ENCODE results near the gene AK9. TPM values are rescaled to one million over a fixed set of nuclear protein-coding genes. Genes with fewer than 3 reads are reported as not detected.

AK9 gene
- total and polyA plus RNA-seq, 2 of the 8 experiments (the other 6 are each of a cell fraction or from before 2014, with no cell fraction given) = 1.8 to 2.2 TPM

DNA sequence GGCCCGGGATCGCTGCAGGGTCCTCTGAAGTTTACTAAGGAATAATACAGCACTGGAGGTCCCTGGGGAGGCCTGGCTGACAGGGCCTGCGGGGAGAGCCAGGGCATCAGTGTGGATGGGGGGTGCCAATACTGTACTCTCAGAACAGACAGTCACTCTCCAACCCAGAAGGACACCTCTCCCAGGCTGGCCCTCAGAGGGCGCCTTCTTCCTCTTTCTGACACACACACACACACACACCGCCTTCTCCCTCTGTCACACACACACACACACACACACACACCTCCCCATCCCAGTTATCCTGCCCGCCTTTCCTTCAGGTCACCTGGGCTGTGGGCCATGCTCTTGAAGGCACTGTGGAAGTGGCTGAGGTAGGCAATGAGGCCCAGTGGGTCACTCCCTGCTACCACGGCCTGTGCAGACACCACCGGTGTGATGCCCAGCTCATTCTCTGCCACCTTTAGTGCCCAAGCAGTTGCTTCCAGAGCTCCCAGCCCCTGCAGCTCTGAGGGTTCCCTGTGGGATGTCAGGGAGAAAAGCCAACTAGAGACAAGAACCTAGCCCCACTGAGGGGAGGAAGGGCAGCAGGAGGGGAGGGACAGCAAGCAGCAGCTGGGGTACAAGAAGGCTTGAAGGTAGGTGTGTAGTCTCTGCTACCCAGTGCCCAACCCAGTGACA, 243.0 kb downstream of the AK9 start:
- CTCF ChIA-PET (ENCODE audit: partially characterized antibody) = interaction anchor here (0.8 to 2.2 kb wide), 12 partner anchors 9 to 335 kb away, joined by 3 to 11 read pairs (median 3); partner anchors contain the start of gene CD164
- FAIRE-seq = no peak
- no peak for TF ChIP-seq GTF2F1 (IDR thresholded peaks at IDR 0.05; ENCODE audit: borderline replicate concordance, low read depth, low read length)
- no peak for TF ChIP-seq CHD2 (IDR thresholded peaks at IDR 0.05; ENCODE audit: low read length)
- TF ChIP-seq TAF7 (optimal IDR thresholded peaks at IDR 0.05; ENCODE audit: borderline replicate concordance, low read depth, low read length) = no peak
- TF ChIP-seq POLR2A (IDR thresholded peaks at IDR 0.05; ENCODE audit: control extremely low read depth in 1 of 2, low read depth in 2 of 2, low read length in 2 of 2) = 0 out of 3 replicates have a peak, but pooled peaks of 1 of the 2 experiments have one; percentile 7
- no peak for TF ChIP-seq HDAC2 (IDR thresholded peaks at IDR 0.05; ENCODE audit: borderline replicate concordance in 1 of 2, low read depth in 2 of 2, low read length in 2 of 2)
- TF ChIP-seq RNF2 (IDR thresholded peaks at IDR 0.05; ENCODE audit: borderline replicate concordance, low read depth, low read length, missing control alignments, poor library complexity, severe bottlenecking) = no peak
- TF ChIP-seq, protein P1, sequence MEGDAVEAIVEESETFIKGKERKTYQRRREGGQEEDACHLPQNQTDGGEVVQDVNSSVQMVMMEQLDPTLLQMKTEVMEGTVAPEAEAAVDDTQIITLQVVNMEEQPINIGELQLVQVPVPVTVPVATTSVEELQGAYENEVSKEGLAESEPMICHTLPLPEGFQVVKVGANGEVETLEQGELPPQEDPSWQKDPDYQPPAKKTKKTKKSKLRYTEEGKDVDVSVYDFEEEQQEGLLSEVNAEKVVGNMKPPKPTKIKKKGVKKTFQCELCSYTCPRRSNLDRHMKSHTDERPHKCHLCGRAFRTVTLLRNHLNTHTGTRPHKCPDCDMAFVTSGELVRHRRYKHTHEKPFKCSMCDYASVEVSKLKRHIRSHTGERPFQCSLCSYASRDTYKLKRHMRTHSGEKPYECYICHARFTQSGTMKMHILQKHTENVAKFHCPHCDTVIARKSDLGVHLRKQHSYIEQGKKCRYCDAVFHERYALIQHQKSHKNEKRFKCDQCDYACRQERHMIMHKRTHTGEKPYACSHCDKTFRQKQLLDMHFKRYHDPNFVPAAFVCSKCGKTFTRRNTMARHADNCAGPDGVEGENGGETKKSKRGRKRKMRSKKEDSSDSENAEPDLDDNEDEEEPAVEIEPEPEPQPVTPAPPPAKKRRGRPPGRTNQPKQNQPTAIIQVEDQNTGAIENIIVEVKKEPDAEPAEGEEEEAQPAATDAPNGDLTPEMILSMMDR (IDR thresholded peaks at IDR 0.05; ENCODE audit: control extremely low read depth in 1 of 3, insufficient read depth in 1 of 3, low read depth in 1 of 3, low read length in 3 of 3) = peak in 2 of 3 experiments; percentile 5 to 19; a peak in 2 of 4 replicates
- TF ChIP-seq CTBP2 (IDR thresholded peaks at IDR 0.05; ENCODE audit: borderline replicate concordance, insufficient read depth, insufficient read length, low read length) = no peak

More for the DNA sequence above, 243.0 kb downstream of the AK9 start:
- no peak overlapping the region for H3K14ac ChIP-seq (ENCODE audit: insufficient read length)
- H3K9me3 ChIP-seq (ENCODE audit: insufficient read depth in 2 of 2, low read depth in 1 of 2, low read length in 1 of 2) = no peaks in the 10 kb centered on the region
- H3K18ac ChIP-seq (ENCODE audit: extremely low read depth, low read length) = no peak overlapping the region
- POLR2A ChIA-PET (ENCODE audit: partially characterized antibody) = interaction anchor here (0.5 to 1.6 kb wide), 7 partner anchors 8 to 48 kb away, joined by 3 to 10 read pairs (median 3); partner anchors contain the start of gene MICAL1
- no peak overlapping the region for H2BK5ac ChIP-seq (ENCODE audit: low read depth, low read length)
- no peak overlapping the region for H3K27ac ChIP-seq (ENCODE audit: low read depth, low read length)
- H3K4me1 ChIP-seq (replicated peaks in 1 of 4; ENCODE audit: control insufficient read depth in 3 of 4, insufficient read depth in 4 of 4, low read length in 3 of 4) = no peaks in the 10 kb centered on the region; a peak in 1 of 7 replicates
- H4K20me1 ChIP-seq (replicated peaks in 1 of 2; ENCODE audit: control insufficient read depth in 1 of 2, insufficient read depth in 2 of 2, low read length in 2 of 2) = peaks cover 0 to 15% of the 10 kb centered on the region in 2 experiments
- no peak overlapping the region for H3K23ac ChIP-seq (ENCODE audit: insufficient read length)
- DNase-seq (ENCODE audit: low read depth in 1 of 2, low spot score in 2 of 2) = peak in 1 of 2 experiments; percentile 48
- 80% methylated on average over 6 of the region's 8 CpGs; no CpG with 5 or more reads in 1 of the 2 experiments for WGBS, 2 experiments (ENCODE audit: extremely low coverage in 1 of 2, insufficient coverage in 1 of 2, insufficient read length in 1 of 2, insufficient replicate concordance in 2 of 2, low coverage in 1 of 2, low lambda C conversion rate in 2 of 2, missing lambda C conversion rate in 1 of 2)
- H3K9ac ChIP-seq (replicated peaks in 1 of 4; ENCODE audit: extremely low read depth in 1 of 4, low read depth in 3 of 4, low read length in 3 of 4) = no peak overlapping the region
- no peak overlapping the region for H3K4me2 ChIP-seq (ENCODE audit: insufficient read depth in 1 of 2, low read depth in 2 of 2, low read length in 2 of 2)
- no peak overlapping the region for H4K91ac ChIP-seq (replicated peaks; ENCODE audit: insufficient read length, low read length)
- no peak overlapping the region for H3K56ac ChIP-seq (replicated peaks; ENCODE audit: insufficient read length, low read depth, low read length)
- H2BK15ac ChIP-seq (ENCODE audit: low read length) = no peak overlapping the region
- H2BK12ac ChIP-seq (ENCODE audit: low read depth, low read length) = no peak overlapping the region
- no peak overlapping the region for H2BK20ac ChIP-seq (ENCODE audit: low read length)
- H3K79me2 ChIP-seq (ENCODE audit: control insufficient read depth in 1 of 2, insufficient read depth in 2 of 2, low read length in 2 of 2) = no peaks in the 10 kb centered on the region
- no peak overlapping the region for H3K4ac ChIP-seq (replicated peaks; ENCODE audit: insufficient read length, low read depth, low read length)
- H3K27me3 ChIP-seq (replicated peaks in 1 of 4; ENCODE audit: control insufficient read depth in 3 of 4, extremely low read depth in 1 of 4, insufficient read depth in 3 of 4, low read length in 3 of 4) = no peaks in the 10 kb centered on the region
- H3K23me2 ChIP-seq (ENCODE audit: low read depth, low read length) = no peaks in the 10 kb centered on the region; the same call in 1 of the 2 replicates
- H3K36me3 ChIP-seq (ENCODE audit: control insufficient read depth in 2 of 4, insufficient read depth in 4 of 4, low read length in 3 of 4) = peaks cover 9 to 49% (median 27%) of the 10 kb centered on the region in 4 experiments; a peak in 7 of 8 replicates
- no peak overlapping the region for H2AK5ac ChIP-seq (ENCODE audit: low read depth, low read length)
- no peak overlapping the region for H3K4me3 ChIP-seq (ENCODE audit: extremely low read depth in 1 of 4, insufficient read depth in 2 of 4, low read depth in 3 of 4, low read length in 4 of 4)
- no peak overlapping the region for H2AFZ ChIP-seq (ENCODE audit: low read length)
- H2BK120ac ChIP-seq (replicated peaks; ENCODE audit: low read depth, low read length) = no peak overlapping the region
- H4K5ac ChIP-seq (ENCODE audit: insufficient read length, low read depth, low read length) = no peak overlapping the region
- no peaks in the 10 kb centered on the region for H3K79me1 ChIP-seq (ENCODE audit: low read depth, low read length)
- H4K8ac ChIP-seq (ENCODE audit: extremely low read depth, insufficient read depth, low read length) = no peak overlapping the region
